Activated CD8-positive, alpha-beta memory T cell treated with anti-CD3 and anti-CD28 coated beads for 1 hour (primary cell): ENCODE measurements around the gene SYCN.
"Not testable (repeated sequence)": the region's sequence is repeated elsewhere in the genome, so short reads cannot be mapped to it uniquely, and the experiment has no call there.

Experiments
- DNase-seq, 2 donors: peaks; one replicate each; pipeline ENCODE4 v3.0.0-alpha.2; 2020; ENCODE audit warnings: low read depth in 1 of 2; ENCODE audit errors: extremely low read depth in 1 of 2

The SYCN gene

GRCh38 chr19:39230096-39230764, 26.2 kb upstream of the SYCN start:
- no peak for DNase-seq

- no peak for DNase-seq
These were observed 20.8 kb upstream of the SYCN start for GRCh38 chr19:39224910-39225309.

GRCh38 chr19:39223703-39224279, 19.7 kb upstream of the SYCN start:
- DNase-seq: no peak

- DNase-seq: not testable (repeated sequence)
These were observed 15.0 kb upstream of the SYCN start for GRCh38 chr19:39219108-39219507.

- DNase-seq: no peak
These were observed 14.4 kb upstream of the SYCN start for GRCh38 chr19:39218230-39219007.

GRCh38 chr19:39217094-39217493, 13.0 kb upstream of the SYCN start:
- DNase-seq: no peak

- not testable (repeated sequence) for DNase-seq
These were observed 11.3 kb upstream of the SYCN start for GRCh38 chr19:39215323-39215722.

GRCh38 chr19:39212375-39212742, 8.3 kb upstream of the SYCN start:
- DNase-seq: peak; percentile 29 to 35

GRCh38 chr19:39211731-39212374, 7.8 kb upstream of the SYCN start:
- no peak for DNase-seq

- no peak for DNase-seq
These were observed 5.1 kb upstream of the SYCN start for GRCh38 chr19:39209196-39209595.

GRCh38 chr19:39208175-39208795, 4.2 kb upstream of the SYCN start:
- no peak for DNase-seq

- DNase-seq: no peak
These were observed 3.3 kb upstream of the SYCN start for GRCh38 chr19:39207293-39207836.

GRCh38 chr19:39206122-39206521, 2.1 kb upstream of the SYCN start:
- no peak for DNase-seq

- DNase-seq: no peak
These were observed 1.3 kb upstream of the SYCN start for GRCh38 chr19:39205449-39205764.

- no peak for DNase-seq
These were observed 1.1 kb downstream of the SYCN start for GRCh38 chr19:39202998-39203355.

- DNase-seq: no peak
These were observed 3.3 kb downstream of the SYCN start for GRCh38 chr19:39200803-39201115.

- DNase-seq: no peak
These were observed 3.8 kb downstream of the SYCN start for GRCh38 chr19:39200066-39200802.

- DNase-seq: no peak
These were observed 5.0 kb downstream of the SYCN start for GRCh38 chr19:39199025-39199424.

- no peak for DNase-seq
These were observed 6.3 kb downstream of the SYCN start for GRCh38 chr19:39197808-39198207.

GRCh38 chr19:39196860-39197562, 7.1 kb downstream of the SYCN start, which contains the start of gene NCCRP1:
Gene NCCRP1 (plus strand): TSS chr19:39196964. CDS start chr19:39196983, 19 bp downstream.
- DNase-seq: no peak
